ENCODE data around the gene ORMDL3. TPM values are rescaled to one million over a fixed set of nuclear protein-coding genes. Genes with fewer than 3 reads are reported as not detected.
A peak's percentile ranks its signal among the peaks of the same experiment; 100 is the strongest.

ORMDL3 gene
- total RNA-seq, 3 donors from 2014 or later: 56.8 to 62.0 (median 58.3) TPM

DNA sequence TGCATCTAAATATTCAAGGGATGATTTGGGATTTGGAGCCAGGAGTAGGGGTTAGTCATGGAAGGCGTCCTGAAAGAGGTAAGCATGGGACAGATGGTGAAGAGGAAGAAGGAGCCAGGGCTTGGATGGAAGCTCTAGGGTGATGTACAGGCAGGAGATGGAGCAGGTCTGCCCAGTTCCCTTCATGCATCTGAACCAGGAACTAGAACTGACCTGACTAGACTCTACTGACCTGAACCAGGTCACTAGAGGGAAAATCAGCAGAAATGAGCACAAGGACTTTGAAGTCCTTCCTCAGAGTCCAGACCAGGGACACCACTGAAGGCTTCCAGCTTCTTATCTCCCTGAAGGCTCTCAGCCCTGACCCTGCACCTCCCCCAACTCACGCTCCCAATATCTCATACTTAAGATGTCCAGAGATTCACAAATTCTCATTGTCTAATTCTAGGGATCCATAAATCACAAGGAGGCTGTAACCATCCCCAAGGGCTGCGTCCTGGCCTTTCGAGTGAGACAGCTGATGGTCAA is 43.7 kb upstream of the ORMDL3 start:
- TF ChIP-seq, protein P1, sequence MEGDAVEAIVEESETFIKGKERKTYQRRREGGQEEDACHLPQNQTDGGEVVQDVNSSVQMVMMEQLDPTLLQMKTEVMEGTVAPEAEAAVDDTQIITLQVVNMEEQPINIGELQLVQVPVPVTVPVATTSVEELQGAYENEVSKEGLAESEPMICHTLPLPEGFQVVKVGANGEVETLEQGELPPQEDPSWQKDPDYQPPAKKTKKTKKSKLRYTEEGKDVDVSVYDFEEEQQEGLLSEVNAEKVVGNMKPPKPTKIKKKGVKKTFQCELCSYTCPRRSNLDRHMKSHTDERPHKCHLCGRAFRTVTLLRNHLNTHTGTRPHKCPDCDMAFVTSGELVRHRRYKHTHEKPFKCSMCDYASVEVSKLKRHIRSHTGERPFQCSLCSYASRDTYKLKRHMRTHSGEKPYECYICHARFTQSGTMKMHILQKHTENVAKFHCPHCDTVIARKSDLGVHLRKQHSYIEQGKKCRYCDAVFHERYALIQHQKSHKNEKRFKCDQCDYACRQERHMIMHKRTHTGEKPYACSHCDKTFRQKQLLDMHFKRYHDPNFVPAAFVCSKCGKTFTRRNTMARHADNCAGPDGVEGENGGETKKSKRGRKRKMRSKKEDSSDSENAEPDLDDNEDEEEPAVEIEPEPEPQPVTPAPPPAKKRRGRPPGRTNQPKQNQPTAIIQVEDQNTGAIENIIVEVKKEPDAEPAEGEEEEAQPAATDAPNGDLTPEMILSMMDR (IDR thresholded peaks at IDR 0.05): no peak
- DNase-seq (no peak), ATAC-seq (no peak)
- H3K4me1 ChIP-seq (ENCODE audit: low read depth): peaks cover 7% of the 10 kb centered on the region
- intact Hi-C loops (cut with DNase I, micrococcal nuclease): no loop called here
- H3K36me3 ChIP-seq (ENCODE audit: low read depth): no peaks in the 10 kb centered on the region
- no peak overlapping the region for H3K4me3 ChIP-seq
- no peaks in the 10 kb centered on the region for H3K9me3 ChIP-seq

DNA sequence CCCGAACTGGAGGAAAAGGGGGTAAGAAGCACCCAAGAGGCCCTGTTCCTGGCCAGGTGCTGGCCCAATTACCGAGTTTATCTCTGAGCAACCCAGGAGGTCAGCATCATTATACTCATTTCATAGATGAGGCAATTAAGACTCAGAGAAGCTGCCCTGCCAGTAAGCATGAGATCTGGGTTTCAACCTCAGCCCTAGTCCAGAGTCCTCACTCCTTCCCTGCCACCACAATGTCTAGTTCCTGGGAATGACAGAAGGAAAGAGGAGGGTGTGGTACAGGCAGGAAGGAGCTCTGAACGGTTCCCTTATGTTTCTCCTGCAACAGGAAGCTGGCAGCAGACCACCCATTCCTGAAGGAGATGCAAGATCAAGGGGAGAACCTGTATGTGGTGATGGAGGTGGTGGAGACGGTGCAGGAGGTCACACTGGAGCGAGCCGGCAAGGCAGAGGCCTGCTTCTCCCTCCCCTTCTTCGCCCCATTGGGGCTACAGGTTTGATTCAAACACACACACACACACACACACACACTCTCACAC is 42.8 kb upstream of the ORMDL3 start:
- Histone ChIP-seq H3K9me3 (no peaks in the 10 kb centered on the region), H3K36me3 (ENCODE audit: low read depth) (no peaks in the 10 kb centered on the region)
- TF ChIP-seq, protein P1 (IDR thresholded peaks at IDR 0.05): no peak

GRCh38 chr17:39969375-39969774 is 42.0 kb upstream of the ORMDL3 start:
- ATAC-seq (no peak), DNase-seq (no peak)
- H3K4me3 ChIP-seq: no peak overlapping the region
- H3K9me3 ChIP-seq: no peaks in the 10 kb centered on the region
- peaks cover 7% of the 10 kb centered on the region for H3K4me1 ChIP-seq (ENCODE audit: low read depth)
- intact Hi-C loops (cut with DNase I, micrococcal nuclease): no loop called here
- TF ChIP-seq, protein P1 (IDR thresholded peaks at IDR 0.05): no peak
- no peaks in the 10 kb centered on the region for H3K36me3 ChIP-seq (ENCODE audit: low read depth)

More for the DNA sequence above, 42.8 kb upstream of the ORMDL3 start:
- H3K4me1 ChIP-seq (ENCODE audit: low read depth): peaks cover 7% of the 10 kb centered on the region
- DNase-seq (peak in 1 of 3 donors; percentile 48), ATAC-seq (peak; percentile 94)
- no peak overlapping the region for H3K4me3 ChIP-seq
- intact Hi-C loops (cut with DNase I, micrococcal nuclease): no loop called here

DNA sequence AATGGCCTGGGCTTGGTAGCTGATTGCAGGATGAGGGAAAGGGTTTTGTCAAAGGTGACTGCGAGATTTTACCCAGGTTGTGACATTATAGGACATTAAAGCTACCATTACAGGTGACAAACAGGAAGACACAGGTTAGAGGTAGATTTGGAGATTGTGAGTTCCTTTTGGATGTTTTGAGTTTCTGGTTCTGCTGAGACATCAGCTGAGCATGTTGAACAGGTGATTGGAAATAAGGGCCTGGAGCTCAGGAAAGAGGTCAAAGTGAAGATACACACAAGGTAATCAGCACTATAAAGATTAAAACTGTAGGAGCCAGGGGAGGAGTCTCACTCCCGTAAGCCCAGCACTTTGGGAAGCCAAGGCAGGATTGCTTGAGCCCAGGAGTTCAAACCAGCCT is 41.4 kb upstream of the ORMDL3 start:
- no peak for DNase-seq
- no peak for ATAC-seq
- intact Hi-C loops (cut with DNase I, micrococcal nuclease): no loop called here

GRCh38 chr17:39966771-39967170 is 39.4 kb upstream of the ORMDL3 start:
- no peak overlapping the region for H3K4me3 ChIP-seq
- no peak for ATAC-seq
- TF ChIP-seq, protein P1 (IDR thresholded peaks at IDR 0.05): no peak
- DNase-seq: peak in 1 of 3 donors; percentile 16
- H3K4me1 ChIP-seq (ENCODE audit: low read depth): peaks cover 7% of the 10 kb centered on the region
- H3K36me3 ChIP-seq (ENCODE audit: low read depth): no peaks in the 10 kb centered on the region
- intact Hi-C loops (cut with DNase I, micrococcal nuclease): no loop called here
- H3K9me3 ChIP-seq: no peaks in the 10 kb centered on the region

More for the DNA sequence above, 41.4 kb upstream of the ORMDL3 start:
- TF ChIP-seq, protein P1 (IDR thresholded peaks at IDR 0.05): no peak
- H3K36me3 ChIP-seq (ENCODE audit: low read depth): no peaks in the 10 kb centered on the region
- peaks cover 7% of the 10 kb centered on the region for H3K4me1 ChIP-seq (ENCODE audit: low read depth)
- H3K4me3 ChIP-seq: no peak overlapping the region
- H3K9me3 ChIP-seq: no peaks in the 10 kb centered on the region
